Omental fat pad (tissue), 4 donors: ENCODE results near the gene SERP2. TPM values are rescaled to one million over a fixed set of nuclear protein-coding genes. Genes with fewer than 3 reads are reported as not detected.

ENCODE experiments used
- ATAC-seq: fragments of 150-250 bp; one replicate; pipeline ENCODE4 v1.9.1; 2016; ENCODE audit warnings: mild to moderate bottlenecking, moderate library complexity; ENCODE audit not compliant: low FRiP score
- DNase-seq: peaks from one replicate; pipeline ENCODE4 v3.0.0-alpha.2; 2019; ENCODE audit warnings: low spot score
- total RNA-seq, 4 donors: library from RNA; depleted of rRNA; stranded (reverse); fragments of >200 nt; gene quantifications; one replicate each; pipeline ENCODE4 v1.1.0, GENCODE V29; 2016
- TF ChIP-seq, protein P1 (sequence below), 3 donors: fragments of 450-650 bp; IDR thresholded peaks; one replicate each; pipeline ENCODE4 v1.5.1; 2016 to 2017; ENCODE audit warnings: antibody characterized with exemption in 3 of 3, mild to moderate bottlenecking in 3 of 3, moderate library complexity in 2 of 3

Gene SERP2
- total RNA-seq, 4 donors from 2014 or later, result 2.0 to 4.9 (median 3.9) TPM

GRCh38 chr13:44365008-44365407, 8.6 kb upstream of the SERP2 start:
- DNase-seq (no peak), ATAC-seq (no peak)
- TF ChIP-seq, protein P1, sequence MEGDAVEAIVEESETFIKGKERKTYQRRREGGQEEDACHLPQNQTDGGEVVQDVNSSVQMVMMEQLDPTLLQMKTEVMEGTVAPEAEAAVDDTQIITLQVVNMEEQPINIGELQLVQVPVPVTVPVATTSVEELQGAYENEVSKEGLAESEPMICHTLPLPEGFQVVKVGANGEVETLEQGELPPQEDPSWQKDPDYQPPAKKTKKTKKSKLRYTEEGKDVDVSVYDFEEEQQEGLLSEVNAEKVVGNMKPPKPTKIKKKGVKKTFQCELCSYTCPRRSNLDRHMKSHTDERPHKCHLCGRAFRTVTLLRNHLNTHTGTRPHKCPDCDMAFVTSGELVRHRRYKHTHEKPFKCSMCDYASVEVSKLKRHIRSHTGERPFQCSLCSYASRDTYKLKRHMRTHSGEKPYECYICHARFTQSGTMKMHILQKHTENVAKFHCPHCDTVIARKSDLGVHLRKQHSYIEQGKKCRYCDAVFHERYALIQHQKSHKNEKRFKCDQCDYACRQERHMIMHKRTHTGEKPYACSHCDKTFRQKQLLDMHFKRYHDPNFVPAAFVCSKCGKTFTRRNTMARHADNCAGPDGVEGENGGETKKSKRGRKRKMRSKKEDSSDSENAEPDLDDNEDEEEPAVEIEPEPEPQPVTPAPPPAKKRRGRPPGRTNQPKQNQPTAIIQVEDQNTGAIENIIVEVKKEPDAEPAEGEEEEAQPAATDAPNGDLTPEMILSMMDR (IDR thresholded peaks at IDR 0.05), result no peak

DNA sequence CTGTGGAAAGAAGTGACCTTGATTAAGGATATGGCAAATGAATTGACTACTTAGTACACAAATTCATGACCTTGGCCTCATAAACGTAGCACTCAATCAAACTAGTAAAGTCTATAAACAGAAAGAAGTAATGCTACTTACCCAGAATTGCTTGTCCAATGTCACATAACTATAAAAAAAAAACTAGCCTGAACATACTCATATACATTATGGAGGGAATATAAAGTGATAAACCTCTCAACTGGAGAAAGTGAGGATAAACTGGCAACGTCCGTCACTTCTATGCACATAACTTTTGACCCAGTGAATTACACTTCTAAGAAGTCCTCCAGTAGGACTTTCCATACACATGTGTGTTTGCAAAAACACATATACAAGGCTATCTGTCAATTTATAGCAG, 7.7 kb upstream of the SERP2 start:
- TF ChIP-seq, protein P1 (IDR thresholded peaks at IDR 0.05), result no peak
- ATAC-seq, result no peak

DNA sequence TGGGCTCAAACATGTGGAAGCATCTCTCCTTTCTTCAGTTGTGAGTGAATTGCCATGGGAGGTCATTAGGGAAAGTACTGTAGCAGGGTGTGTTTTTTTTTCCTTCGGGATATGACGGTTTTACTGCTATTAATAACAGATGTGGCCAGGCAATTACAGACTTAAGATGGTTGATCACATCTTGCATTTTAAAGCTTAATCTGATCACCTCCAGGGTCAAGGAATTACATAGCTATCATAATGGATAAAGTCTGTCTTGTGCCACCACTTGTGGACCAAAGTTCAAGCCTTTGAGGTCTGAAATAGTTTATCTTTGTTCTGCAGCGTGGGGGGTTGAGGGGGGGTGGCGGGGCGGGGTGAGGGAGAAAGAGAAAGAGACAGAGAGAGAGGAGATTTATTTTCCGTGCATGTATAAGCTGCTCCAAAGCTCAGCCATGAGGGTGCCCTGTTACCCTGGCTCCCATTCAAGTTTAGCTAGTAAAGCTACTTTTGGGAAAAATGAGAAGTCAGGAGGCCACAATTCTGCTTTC, 5.5 kb upstream of the SERP2 start:
- no peak for DNase-seq
- TF ChIP-seq, protein P1 (IDR thresholded peaks at IDR 0.05), result no peak
- no peak for ATAC-seq

More for the DNA sequence above, 7.7 kb upstream of the SERP2 start:
- no peak for DNase-seq

GRCh38 chr13:44368599-44369368, 4.8 kb upstream of the SERP2 start:
- no peak for DNase-seq
- no peak for ATAC-seq
- TF ChIP-seq, protein P1 (IDR thresholded peaks at IDR 0.05), result no peak

GRCh38 chr13:44371421-44371820, 2.2 kb upstream of the SERP2 start:
- TF ChIP-seq, protein P1 (IDR thresholded peaks at IDR 0.05), result no peak
- ATAC-seq (no peak), DNase-seq (no peak)

DNA sequence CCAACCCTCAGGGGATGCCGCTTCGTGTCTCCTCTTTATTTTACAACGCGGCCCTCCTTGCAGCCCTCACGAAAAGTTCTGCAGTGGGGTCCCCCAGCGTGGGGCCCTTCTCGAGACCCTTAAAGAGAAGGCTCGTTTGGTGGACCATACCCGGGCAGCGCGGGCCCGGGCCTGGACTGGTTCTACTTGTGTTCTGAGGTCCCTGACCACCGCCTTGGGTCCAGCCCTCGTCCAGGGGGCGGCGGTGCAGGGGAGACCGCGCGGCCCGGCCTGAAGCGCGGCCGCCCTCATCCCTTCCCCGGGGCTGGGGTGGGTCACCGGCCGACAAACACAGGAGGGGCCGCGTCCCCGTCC, 400 bp upstream of the SERP2 start:
- no peak for ATAC-seq
- DNase-seq, result no peak
- TF ChIP-seq, protein P1 (IDR thresholded peaks at IDR 0.05), result no peak

DNA sequence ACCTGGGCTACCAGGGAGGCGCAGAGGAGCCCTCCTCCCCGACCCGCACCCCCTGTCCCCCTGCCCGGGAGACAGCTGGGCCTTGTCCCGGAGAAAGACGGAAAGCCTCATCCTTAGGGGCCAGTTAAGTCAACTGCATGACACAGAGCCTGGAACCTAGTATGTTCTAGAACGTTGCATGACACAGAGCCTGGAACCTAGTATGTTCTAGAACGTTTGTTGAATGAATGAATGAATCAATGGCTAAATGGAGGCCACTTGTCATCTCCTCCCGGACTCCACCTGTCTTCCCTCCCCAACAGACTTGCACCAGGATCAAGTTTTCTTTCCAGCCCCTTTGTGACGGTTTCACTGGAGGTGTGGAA, 706 bp downstream of the SERP2 start:
- no peak for DNase-seq
- TF ChIP-seq, protein P1 (IDR thresholded peaks at IDR 0.05), result no peak
- ATAC-seq, result no peak
